ENCODE data around the gene CMTM1.

- no peak for TF ChIP-seq CTCF (IDR thresholded peaks at IDR 0.05 in 8 of 11, conservative IDR thresholded peaks at IDR 0.05 in 3 of 11)
- TF ChIP-seq POLR2A (IDR thresholded peaks at IDR 0.05), result no peak
These were observed 21.8 kb downstream of the CMTM1 start for GRCh38 chr16:66587881-66588600.

Measured in spleen (tissue), 7 donors.